Renal pelvis (tissue), 4 donors: Measurements from ENCODE around the gene PEX26. TPM values are rescaled to one million over a fixed set of nuclear protein-coding genes. Genes with fewer than 3 reads are reported as not detected.
"Not testable (repeated sequence)": the region's sequence is repeated elsewhere in the genome, so short reads cannot be mapped to it uniquely, and the experiment has no call there.

Experiments used
- DNase-seq: peaks from one replicate; pipeline ENCODE4 v3.0.0-alpha.2; 2013
- polyA plus RNA-seq, 3 donors: library from polyadenylated mRNA; unstranded; fragments of 120-200 nt; gene quantifications; one replicate each; pipeline ENCODE4 v1.2.1, GENCODE V29; 2013; ENCODE audit not compliant: insufficient read length in 3 of 3

The PEX26 gene
- polyA plus RNA-seq, 3 donors, result 34.3 to 41.0 (median 36.9) TPM

GRCh38 chr22:18091916-18092526, 14.2 kb downstream of the PEX26 start:
- no peak for DNase-seq

- DNase-seq, result no peak
These were observed 15.9 kb downstream of the PEX26 start for GRCh38 chr22:18093661-18094060.

GRCh38 chr22:18095101-18095805, 17.5 kb downstream of the PEX26 start:
- DNase-seq, result no peak

DNA sequence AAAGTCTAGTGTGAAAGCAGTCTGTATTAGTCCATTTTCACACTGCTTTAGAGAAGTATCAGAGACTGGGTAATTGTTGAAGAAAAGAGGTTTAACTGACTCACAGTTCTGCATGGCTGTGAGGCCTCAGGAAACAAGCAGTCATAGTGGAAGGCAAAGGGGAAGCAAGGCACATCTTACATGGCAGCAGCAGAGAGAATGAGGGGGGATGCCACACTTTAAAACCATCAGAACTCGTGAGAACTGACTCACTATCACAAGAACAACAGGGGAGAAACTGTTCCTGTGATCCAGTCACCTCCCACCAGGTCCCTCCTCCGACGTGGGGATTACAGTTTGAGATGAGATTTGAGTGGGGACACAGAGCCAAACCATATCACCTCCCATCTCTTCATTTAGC, 19.0 kb downstream of the PEX26 start:
- no peak for DNase-seq

DNA sequence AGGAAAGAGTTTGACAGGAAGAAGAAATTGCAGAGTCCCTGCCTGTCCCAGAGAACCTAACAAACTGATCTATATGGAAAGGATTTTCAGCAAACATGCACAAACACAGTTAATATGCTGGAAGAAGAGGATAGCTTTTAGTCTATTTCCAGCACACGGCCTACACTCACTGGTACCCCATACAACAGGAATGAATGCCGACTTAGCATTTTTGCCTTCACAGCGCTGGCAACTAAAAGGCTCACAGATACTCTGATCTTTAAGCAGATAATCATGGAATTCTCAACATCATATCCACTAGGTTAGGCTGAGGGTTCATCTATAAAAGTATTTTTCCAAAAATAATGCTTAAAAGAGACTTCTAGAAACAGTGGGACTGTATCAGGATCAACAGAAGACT, 23.0 kb downstream of the PEX26 start:
- no peak for DNase-seq

- no peak for DNase-seq
These were observed 23.7 kb downstream of the PEX26 start for GRCh38 chr22:18101536-18101935.

- no peak for DNase-seq
These were observed 25.9 kb downstream of the PEX26 start for GRCh38 chr22:18103527-18104269.

DNA sequence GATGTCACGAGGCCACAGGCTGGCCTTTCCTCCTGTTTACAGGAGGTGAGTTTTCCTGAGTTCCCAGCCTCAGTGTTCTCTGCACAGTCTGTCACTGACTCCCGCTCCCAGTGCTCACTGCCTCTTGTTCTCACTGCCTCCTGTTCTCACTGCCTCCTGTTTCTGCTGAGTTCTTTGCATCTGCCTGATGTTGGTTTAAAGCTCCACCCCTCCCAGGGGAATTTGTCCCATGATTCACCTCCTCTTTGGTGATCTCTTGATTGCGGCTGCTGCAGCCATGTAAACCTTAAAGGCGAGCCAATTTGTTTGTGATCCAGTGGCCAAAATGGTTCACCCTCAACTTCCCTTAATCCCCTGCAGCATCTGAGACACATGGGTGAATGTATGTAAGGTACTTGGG, 26.8 kb downstream of the PEX26 start:
- DNase-seq, result no peak

DNA sequence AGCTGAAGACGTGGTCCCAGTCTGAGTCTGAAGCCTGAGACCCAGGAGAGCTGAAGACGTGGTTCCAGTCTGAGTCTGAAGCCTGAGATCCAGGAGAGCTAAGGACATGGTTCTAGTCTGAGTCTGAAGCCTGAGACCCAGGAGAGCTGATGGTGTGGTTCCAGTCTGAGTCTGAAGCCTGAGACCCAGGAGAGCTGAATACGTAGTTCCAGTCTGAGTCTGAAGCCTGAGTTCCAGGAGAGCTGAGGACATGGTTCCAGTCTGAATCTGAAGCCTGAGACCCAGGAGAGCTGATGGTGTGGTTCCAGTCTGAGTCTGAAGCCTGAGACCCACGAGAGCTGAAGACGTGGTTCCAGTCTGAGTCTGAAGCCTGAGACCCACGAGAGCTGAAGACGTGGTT, 28.2 kb downstream of the PEX26 start:
- DNase-seq, result not testable (repeated sequence)

GRCh38 chr22:18106550-18107341, 29.0 kb downstream of the PEX26 start:
- DNase-seq, result not testable (repeated sequence)

DNA sequence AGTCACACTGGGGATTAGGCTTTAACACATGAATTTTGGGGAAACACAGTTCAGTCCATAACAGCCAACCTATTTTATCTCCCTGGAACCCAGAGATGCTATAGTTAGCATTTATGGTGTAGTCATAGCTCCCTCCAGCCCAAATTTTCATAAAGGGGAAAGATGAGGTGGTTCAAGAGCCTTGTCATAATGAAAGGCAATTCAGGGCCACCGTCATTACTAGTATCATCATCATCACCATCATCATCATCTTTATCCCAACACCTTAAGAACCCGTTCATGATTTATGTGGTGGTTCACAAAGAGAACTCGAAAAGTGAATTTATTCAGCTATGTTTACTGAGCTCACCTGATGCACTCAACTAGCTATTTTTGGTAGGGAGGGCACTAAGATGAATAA, 30.4 kb downstream of the PEX26 start:
- DNase-seq, result no peak

DNA sequence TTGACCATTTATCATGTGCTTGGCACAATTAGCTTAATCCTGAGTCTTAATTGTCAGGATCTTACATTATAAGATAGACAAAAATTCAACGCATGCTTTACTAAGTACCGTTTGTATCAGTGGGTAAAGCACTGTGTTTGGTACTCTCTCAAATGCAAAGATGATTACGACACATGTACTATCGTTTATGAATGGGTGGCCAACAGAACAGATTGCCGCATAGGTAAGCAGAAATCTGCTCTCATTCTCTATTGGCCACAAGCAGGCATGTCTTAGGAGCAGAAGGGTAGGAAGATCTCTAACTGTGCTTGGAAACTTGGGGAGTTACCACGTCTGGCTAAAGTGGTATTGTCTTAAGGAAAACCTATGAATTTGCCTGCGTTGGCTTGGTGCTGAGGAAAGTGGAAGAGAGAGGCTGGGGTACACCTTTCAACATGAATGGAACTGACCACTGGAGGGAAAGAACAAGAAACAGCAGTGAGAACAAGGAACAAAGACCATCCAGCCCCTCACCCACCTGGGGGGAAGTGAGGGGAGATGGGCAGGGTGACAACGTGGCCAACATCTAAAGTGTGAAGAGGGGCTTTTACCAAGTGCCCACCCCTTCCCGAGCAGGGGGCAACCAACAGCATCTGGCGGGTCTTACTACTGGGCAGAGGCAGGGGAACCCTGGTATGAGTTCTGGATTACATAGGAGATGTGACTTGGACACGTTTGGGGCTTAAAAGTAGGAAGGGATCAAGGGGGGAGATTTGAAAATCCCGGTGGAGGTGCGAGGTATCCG, 31.8 kb downstream of the PEX26 start:
- DNase-seq, result no peak

- DNase-seq, result peak; percentile 61
These were observed 32.6 kb downstream of the PEX26 start, which contains the start of gene TUBA8 for GRCh38 chr22:18110194-18110953. TUBA8 (plus strand) TSS chr22:18110809; CDS start chr22:18110866, 57 bp downstream.

GRCh38 chr22:18110954-18111758, 33.4 kb downstream of the PEX26 start:
- DNase-seq, result no peak

- no peak for DNase-seq
These were observed 34.1 kb downstream of the PEX26 start for GRCh38 chr22:18111759-18112330.

GRCh38 chr22:18112440-18112839, 34.6 kb downstream of the PEX26 start:
- DNase-seq, result no peak

DNA sequence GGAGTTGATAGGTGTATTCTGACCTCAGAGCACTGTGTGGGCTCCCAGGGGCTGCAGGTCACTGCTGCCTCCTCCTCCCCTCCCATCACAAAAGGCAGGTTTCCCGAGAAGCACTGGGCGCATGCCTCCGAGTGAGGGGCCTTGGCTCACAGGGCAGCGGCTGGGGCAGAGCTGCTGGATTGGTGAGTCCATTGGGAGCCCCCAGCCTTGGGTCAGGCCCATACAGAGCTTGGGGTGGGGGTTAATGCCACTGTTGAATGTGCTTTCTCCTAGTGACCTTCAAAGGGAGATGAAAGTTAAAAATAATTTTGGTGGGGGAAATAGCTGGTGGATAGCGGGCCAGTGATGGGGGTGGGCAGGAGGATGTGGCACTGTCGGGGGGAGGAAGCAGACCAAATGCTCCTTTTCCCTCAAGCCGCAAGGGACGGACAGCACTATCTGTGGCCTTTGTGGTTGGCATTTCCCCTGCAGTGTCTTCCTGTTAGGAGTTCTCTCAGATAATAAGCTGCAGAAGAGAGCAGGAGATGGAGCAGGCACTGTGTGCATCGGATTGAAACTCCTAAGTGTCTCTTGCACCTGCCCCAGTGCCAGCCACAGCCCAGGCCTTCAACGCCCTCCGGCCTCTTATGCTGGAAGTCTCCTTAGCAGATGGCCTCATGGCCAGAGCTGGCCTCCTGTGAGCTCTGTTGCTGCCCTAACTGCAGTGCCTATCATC, 36.0 kb downstream of the PEX26 start:
- DNase-seq, result no peak

GRCh38 chr22:18114495-18114894, 36.7 kb downstream of the PEX26 start:
- DNase-seq, result no peak
